IMR-90 (cell line): ENCODE results near the gene HYAL1. TPM values are rescaled to one million over a fixed set of nuclear protein-coding genes. Genes with fewer than 3 reads are reported as not detected.

Experiments used
- ATAC-seq: fragments of 200-7000 bp; cut with Tn5 transposase; 2 replicates; pipeline ENCODE4 v1.9.1; 2020; ENCODE audit warnings: low read depth, mild to moderate bottlenecking, moderate library complexity
- BruUV-seq: library from RNA; stranded (reverse); fragments of 400-500 nt; replicated peaks from 2 replicates; lab custom pipeline; 2021; lab: Mats Ljungman, UMichigan
- CTCF ChIA-PET: fragments of 300-600 bp; formaldehyde crosslinking; extraction: SDS; loops from one replicate; lab custom pipeline; 2021; ENCODE audit warnings: antibody characterized with exemption; lab: Yijun Ruan, JAX
- POLR2A ChIA-PET: fragments of 300-600 bp; sonication (Branson Sonifier 250); formaldehyde crosslinking; loops from one replicate; lab custom pipeline; 2022; ENCODE audit warnings: antibody characterized with exemption; ENCODE audit not compliant: unreplicated experiment; lab: Charles Lee
- DNase-seq: peaks from one replicate; pipeline ENCODE4 v3.0.0; 2013
- H2AFZ ChIP-seq: replicated peaks from 2 replicates; pipeline ENCODE3; 2013; ENCODE audit warnings: low read length, mild to moderate bottlenecking; ENCODE audit not compliant: poor library complexity
- H2AK5ac ChIP-seq: 2 replicates; pipeline ENCODE4 v1.6.1; 2013; ENCODE audit warnings: low read depth, low read length, inconsistent platforms
- H2AK9ac ChIP-seq: replicated peaks from 2 replicates; pipeline ENCODE3; 2013; ENCODE audit warnings: mild to moderate bottlenecking, low read depth, low read length, moderate library complexity; ENCODE audit not compliant: poor library complexity
- H2BK120ac ChIP-seq: 2 replicates; pipeline ENCODE4 v1.6.1; 2013; ENCODE audit warnings: low read depth, low read length, inconsistent platforms
- H2BK15ac ChIP-seq: 3 replicates; pipeline ENCODE4 v1.6.1; 2013; ENCODE audit warnings: low read depth, low read length, inconsistent platforms
- H2BK20ac ChIP-seq: 2 replicates; pipeline ENCODE4 v1.6.1; 2013; ENCODE audit warnings: low read depth, mild to moderate bottlenecking, inconsistent platforms, low read length, moderate library complexity
- H2BK5ac ChIP-seq: 2 replicates; pipeline ENCODE4 v1.6.1; 2013; ENCODE audit warnings: mild to moderate bottlenecking, low read depth, low read length, inconsistent platforms; ENCODE audit not compliant: poor library complexity, severe bottlenecking
- H3K14ac ChIP-seq: replicated peaks from 2 replicates; pipeline ENCODE4 v1.6.1; 2013; ENCODE audit warnings: low read depth, low read length, inconsistent platforms
- H3K18ac ChIP-seq: 2 replicates; pipeline ENCODE4 v1.6.1; 2013; ENCODE audit warnings: low read depth, low read length, control low read depth
- H3K23ac ChIP-seq: 2 replicates; pipeline ENCODE4 v1.6.1; 2013; ENCODE audit warnings: low read depth, low read length, inconsistent platforms
- H3K27ac ChIP-seq: 2 replicates; pipeline ENCODE4 v1.5.1; 2013; ENCODE audit warnings: mild to moderate bottlenecking, control low read depth, low read length; ENCODE audit not compliant: insufficient read depth
- H3K27me3 ChIP-seq: 2 replicates; pipeline ENCODE4 v1.6.1; 2013; ENCODE audit warnings: low read length; ENCODE audit not compliant: control insufficient read depth, insufficient read depth
- H3K36me3 ChIP-seq: 2 replicates; pipeline ENCODE4 v1.6.1; 2013; ENCODE audit warnings: low read length, mixed read lengths; ENCODE audit not compliant: control insufficient read depth, insufficient read depth
- H3K4ac ChIP-seq: 2 replicates; pipeline ENCODE4 v1.6.1; 2013; ENCODE audit warnings: low read depth, low read length, inconsistent platforms
- H3K4me1 ChIP-seq: 2 replicates; pipeline ENCODE4 v1.6.1; 2013; ENCODE audit warnings: low read length, mixed read lengths; ENCODE audit not compliant: control insufficient read depth, insufficient read depth
- H3K4me2 ChIP-seq: 2 replicates; pipeline ENCODE4 v1.6.1; 2013; ENCODE audit warnings: low read depth, mild to moderate bottlenecking, control low read depth, low read length, moderate library complexity
- H3K4me3 ChIP-seq: 2 replicates; pipeline ENCODE4 v1.5.1; 2013; ENCODE audit warnings: low read depth, mild to moderate bottlenecking, control low read depth, low read length, moderate library complexity; ENCODE audit not compliant: insufficient read depth
- H3K56ac ChIP-seq: 2 replicates; pipeline ENCODE4 v1.6.1; 2013; ENCODE audit warnings: low read length, inconsistent platforms; ENCODE audit not compliant: insufficient read depth; ENCODE audit errors: extremely low read depth
- H3K79me1 ChIP-seq, 2 experiments: 2 replicates each; pipeline ENCODE4 v1.6.1; 2013; ENCODE audit warnings: low read length in 2 of 2, inconsistent platforms in 1 of 2, low read depth in 1 of 2
- H3K9ac ChIP-seq: 2 replicates; pipeline ENCODE4 v1.6.1; 2013; ENCODE audit warnings: low read depth, low read length, control low read depth
- H3K9me1 ChIP-seq: 2 replicates; pipeline ENCODE4 v1.6.1; 2013; ENCODE audit warnings: low read length, inconsistent platforms; ENCODE audit not compliant: insufficient read depth
- H3K9me3 ChIP-seq: 2 replicates; pipeline ENCODE4 v1.6.1; 2013; ENCODE audit warnings: low read length; ENCODE audit not compliant: control insufficient read depth, insufficient read depth
- H4K20me1 ChIP-seq: 2 replicates; pipeline ENCODE4 v1.6.1; 2013; ENCODE audit warnings: low read length, inconsistent platforms; ENCODE audit not compliant: insufficient read depth
- H4K5ac ChIP-seq: 2 replicates; pipeline ENCODE4 v1.6.1; 2013; ENCODE audit warnings: mild to moderate bottlenecking, low read depth, low read length, control low read depth
- H4K8ac ChIP-seq, 2 experiments: 2 replicates each; pipeline ENCODE4 v1.6.1; 2013; ENCODE audit warnings: low read depth in 2 of 2, low read length in 2 of 2, control low read depth in 1 of 2, inconsistent platforms in 1 of 2
- H4K91ac ChIP-seq: 2 replicates; pipeline ENCODE4 v1.6.1; 2013; ENCODE audit warnings: low read depth, low read length, inconsistent platforms; ENCODE audit not compliant: insufficient read depth
- BHLHE40 ChIP-seq: fragments of 150-350 bp; IDR thresholded peaks from 2 replicates; pipeline ENCODE4 v1.6.1; 2016; ENCODE audit warnings: mild to moderate bottlenecking, low read depth, low read length
- CTCF ChIP-seq: conservative IDR thresholded peaks from 2 replicates; pipeline ENCODE4 v1.5.1; 2012; ENCODE audit warnings: mild to moderate bottlenecking, low read depth, low read length, improper control_type of control experiment
- ELK1 ChIP-seq: fragments of 150-350 bp; IDR thresholded peaks from 2 replicates; pipeline ENCODE4 v1.6.1; 2016; ENCODE audit warnings: low read depth, mild to moderate bottlenecking, low read length, moderate library complexity, borderline replicate concordance
- MAFK ChIP-seq: IDR thresholded peaks from 2 replicates; pipeline ENCODE4 v1.6.1; 2012; ENCODE audit warnings: low read depth, low read length, improper control_type of control experiment
- MAZ ChIP-seq: IDR thresholded peaks from 2 replicates; pipeline ENCODE4 v1.6.1; 2012; ENCODE audit warnings: low read depth, mild to moderate bottlenecking, low read length, improper control_type of control experiment, moderate library complexity, borderline replicate concordance
- MXI1 ChIP-seq: IDR thresholded peaks from 2 replicates; pipeline ENCODE4 v1.6.1; 2012; ENCODE audit warnings: low read depth, mild to moderate bottlenecking, low read length, moderate library complexity, borderline replicate concordance
- NFE2L2 ChIP-seq: fragments of 150-350 bp; IDR thresholded peaks from 2 replicates; pipeline ENCODE4 v1.6.1; 2016; ENCODE audit warnings: low read depth, mild to moderate bottlenecking, low read length
- RCOR1 ChIP-seq: IDR thresholded peaks from 2 replicates; pipeline ENCODE4 v1.6.1; 2012; ENCODE audit warnings: mild to moderate bottlenecking, low read length, improper control_type of control experiment; ENCODE audit not compliant: insufficient replicate concordance
- RFX5 ChIP-seq: IDR thresholded peaks from 2 replicates; pipeline ENCODE4 v1.8.0; 2012; ENCODE audit warnings: low read depth, mild to moderate bottlenecking, low read length, moderate library complexity
- USF2 ChIP-seq: fragments of 150-350 bp; IDR thresholded peaks from 2 replicates; pipeline ENCODE4 v1.6.1; 2017; ENCODE audit warnings: mild to moderate bottlenecking, antibody characterized with exemption, low read length, low read depth
- whole genome bisulfite sequencing, 2 experiments: methylation state at CpG; one replicate each; pipeline versions ENCODE4 v1.1.5 to v1.1.7; 2013; ENCODE audit warnings: missing lambda C conversion rate in 2 of 2; ENCODE audit not compliant: insufficient read length in 1 of 2; ENCODE audit errors: extremely low coverage in 2 of 2; 5-methylcytosine and 5-hydroxymethylcytosine counted together
- dilution Hi-C: fragments of 300-500 bp; cut with HindIII; formaldehyde crosslinking; loops from one replicate; pipeline ENCODE4 v1.14.3; 2018; ENCODE audit warnings: low sequenced_read_pairs; ENCODE audit not compliant: unreplicated experiment
- in situ Hi-C: fragments of 300-500 bp; cut with MboI; formaldehyde crosslinking; loops from 3 replicates; pipeline ENCODE4 v1.14.3; 2019; ENCODE audit warnings: low sequenced_read_pairs, inconsistent platforms, mixed read lengths
- intact Hi-C: fragments of 100-400 bp; cut with micrococcal nuclease; formaldehyde crosslinking; loops from 2 replicates; pipeline ENCODE4 v1.10.0; 2022
- polyA plus RNA-seq, 3 experiments: library from polyadenylated mRNA; depleted of rRNA; stranded (reverse); fragments of >200 nt; gene quantifications; 2 replicates each; pipeline ENCODE4 v1.2.3, GENCODE V29; 2012; ENCODE audit warnings: low replicate concordance in 1 of 3
- total RNA-seq: library from RNA; depleted of rRNA; stranded (reverse); fragments of >200 nt; gene quantifications from 2 replicates; pipeline ENCODE4 v1.2.3, GENCODE V29; 2012

Gene HYAL1
- total and polyA plus RNA-seq, 2 of the 4 experiments (the other 2 are of a cell fraction): 0.32 to 0.36 TPM

GRCh38 chr3:50263478-50264382 is 39.6 kb downstream of the HYAL1 start:
- peak overlapping the region; percentile 80 for H2BK5ac ChIP-seq
- BruUV-seq: no TSS peak
- peak overlapping the region; percentile 58 for H3K56ac ChIP-seq
- peak overlapping the region; percentile 83 for H3K18ac ChIP-seq
- intact Hi-C loops: loop anchor here (5.0 kb wide), 1 partner anchor 59 kb away; the partner anchor contains the start of gene HYAL2
- in situ Hi-C loops: no loop called here
- ChIA-PET POLR2A (interaction anchor here (0.6 to 0.7 kb wide), 2 partner anchors 28 to 1993 kb away, joined by 3 to 4 read pairs; no protein-coding TSS in a partner anchor), CTCF (interaction anchor here (1.0 to 1.7 kb wide), 2 partner anchors 17 to 38 kb away, joined by 5 to 7 read pairs; no protein-coding TSS in a partner anchor)
- H2BK120ac ChIP-seq: peak overlapping the region; percentile 80
- H3K79me1 ChIP-seq: peaks cover 6 to 58% of the 10 kb centered on the region in 2 experiments; a peak in 3 of 4 replicates
- H3K4me3 ChIP-seq: no peak overlapping the region
- no peak for TF ChIP-seq RCOR1
- TF ChIP-seq USF2: no peak
- TF ChIP-seq BHLHE40: no peak
- TF ChIP-seq NFE2L2: no peak
- no peak for TF ChIP-seq RFX5
- no peak for TF ChIP-seq MAZ
- no peak for TF ChIP-seq MXI1
- no peak for TF ChIP-seq MAFK
- no peak for TF ChIP-seq CTCF
- no peak for TF ChIP-seq ELK1
- ATAC-seq: no peak
- peak overlapping the region; percentile 79 for H3K14ac ChIP-seq
- H2AFZ ChIP-seq: peak overlapping the region; percentile 63
- 57% methylated on average over 1 of the region's 6 CpGs; no CpG with 5 or more reads in 1 of the 2 experiments for WGBS, 2 experiments
- H4K8ac ChIP-seq: peak overlapping the region; percentile 48 to 89; a peak in 3 of 4 replicates
- dilution Hi-C loops: no loop called here
- H3K9me1 ChIP-seq: peaks cover 35% of the 10 kb centered on the region
- peak overlapping the region; percentile 73 for H2BK20ac ChIP-seq
- H3K9me3 ChIP-seq: no peaks in the 10 kb centered on the region
- no peak for DNase-seq
- no peaks in the 10 kb centered on the region for H3K27me3 ChIP-seq
- no peaks in the 10 kb centered on the region; the same call in 1 of the 2 replicates for H3K36me3 ChIP-seq
- peak overlapping the region; percentile 82 for H2AK5ac ChIP-seq
- peak overlapping the region; percentile 83 for H4K91ac ChIP-seq
- H3K4ac ChIP-seq: peak overlapping the region; percentile 88
- peak overlapping the region; percentile 45 for H3K4me2 ChIP-seq
- peak overlapping the region; percentile 86 for H2AK9ac ChIP-seq
- H3K4me1 ChIP-seq: peaks cover 58% of the 10 kb centered on the region
- peak overlapping the region; percentile 61 for H3K23ac ChIP-seq
- H2BK15ac ChIP-seq: peak overlapping the region; percentile 67; the same call in 1 of the 3 replicates
- H3K9ac ChIP-seq: peak overlapping the region; percentile 44
- H4K20me1 ChIP-seq: no peaks in the 10 kb centered on the region
- H4K5ac ChIP-seq: peak overlapping the region; percentile 78
- peak overlapping the region; percentile 90 for H3K27ac ChIP-seq
